CD14-positive monocyte (primary cell): ENCODE results near the gene MED31. TPM values are rescaled to one million over a fixed set of nuclear protein-coding genes. Genes with fewer than 3 reads are reported as not detected.

ENCODE experiments used
- DNase-seq, 3 donors: peaks; one replicate each; pipeline ENCODE4 v3.0.0-alpha.2; 2011 to 2022
- H2AFZ ChIP-seq: 2 replicates; pipeline ENCODE4 v1.6.0; 2012; ENCODE audit warnings: mild to moderate bottlenecking, low read depth, low read length, inconsistent platforms; ENCODE audit not compliant: insufficient read depth, poor library complexity, severe bottlenecking
- H3K27ac ChIP-seq, 2 donors: 1 replicate in 1 of 2; 2 replicates in 1 of 2; pipeline ENCODE4 v1.5.1; 2012 to 2013; ENCODE audit warnings: low read length in 2 of 2, control low read depth in 1 of 2, inconsistent platforms in 1 of 2, low read depth in 1 of 2, mild to moderate bottlenecking in 1 of 2
- H3K27me3 ChIP-seq, 2 donors: one replicate each; pipeline versions ENCODE4 v1.6.0 to v1.6.1; 2011 to 2013; ENCODE audit warnings: low read length in 2 of 2; ENCODE audit not compliant: control insufficient read depth in 2 of 2, insufficient read depth in 2 of 2
- H3K36me3 ChIP-seq, 2 donors: replicated peaks in 1 of 2; 1 replicate in 1 of 2; 2 replicates in 1 of 2; pipeline versions ENCODE4 v1.5.1 to v1.6.1; 2012 to 2013; ENCODE audit warnings: low read length in 2 of 2, control low read depth in 1 of 2, inconsistent platforms in 1 of 2, mild to moderate bottlenecking in 1 of 2; ENCODE audit not compliant: insufficient read depth in 2 of 2, control insufficient read depth in 1 of 2
- H3K4me1 ChIP-seq, 2 donors: 1 replicate in 1 of 2; 2 replicates in 1 of 2; pipeline versions ENCODE4 v1.5.1 to v1.6.1; 2012 to 2013; ENCODE audit warnings: low read length in 2 of 2, control low read depth in 1 of 2, inconsistent platforms in 1 of 2, mild to moderate bottlenecking in 1 of 2, moderate library complexity in 1 of 2; ENCODE audit not compliant: insufficient read depth in 2 of 2, control insufficient read depth in 1 of 2
- H3K4me2 ChIP-seq: replicated peaks from 2 replicates; pipeline ENCODE3; 2012; ENCODE audit warnings: low read length, moderate library complexity, mild to moderate bottlenecking; ENCODE audit not compliant: poor library complexity, severe bottlenecking; ENCODE audit errors: extremely low read depth
- H3K4me3 ChIP-seq, 3 experiments: fragments of 200-600 bp in 1 of 3; sonication (generic) in 1 of 3; replicated peaks in 1 of 3; 1 replicate in 2 of 3; 2 replicates in 1 of 3; pipeline ENCODE4 v1.5.1; 2011 to 2013; ENCODE audit warnings: low read length in 3 of 3, mild to moderate bottlenecking in 3 of 3, control low read depth in 2 of 3, low read depth in 2 of 3, inconsistent platforms in 1 of 3, moderate library complexity in 1 of 3
- H3K79me2 ChIP-seq: 2 replicates; pipeline ENCODE4 v1.6.0; 2012; ENCODE audit warnings: mild to moderate bottlenecking, control low read depth, inconsistent platforms, low read length, moderate library complexity; ENCODE audit not compliant: insufficient read depth
- H3K9ac ChIP-seq: 2 replicates; pipeline ENCODE4 v1.6.0; 2017; ENCODE audit warnings: low read length, mild to moderate bottlenecking; ENCODE audit not compliant: insufficient read depth, poor library complexity, severe bottlenecking
- H3K9me3 ChIP-seq, 2 donors: replicated peaks in 1 of 2; 1 replicate in 1 of 2; 2 replicates in 1 of 2; pipeline versions ENCODE4 v1.5.1 to v1.6.1; 2012 to 2013; ENCODE audit warnings: low read length in 2 of 2, control low read depth in 1 of 2; ENCODE audit not compliant: control insufficient read depth in 1 of 2, insufficient read depth in 1 of 2
- H4K20me1 ChIP-seq: 2 replicates; pipeline ENCODE4 v1.6.0; 2012; ENCODE audit warnings: mild to moderate bottlenecking, low read length, control low read depth, moderate library complexity; ENCODE audit not compliant: insufficient read depth
- H3K27ac Mint-ChIP-seq, 7 donors: one replicate each; pipeline ENCODE4 v1.8.0; 2020; ENCODE audit warnings: mild to moderate bottlenecking in 7 of 7, mixed read lengths in 7 of 7, moderate library complexity in 6 of 7, inconsistent platforms in 2 of 7
- H3K27me3 Mint-ChIP-seq, 3 donors: one replicate each; pipeline ENCODE4 v1.8.0; 2021 to 2022; ENCODE audit warnings: low read depth in 3 of 3, mild to moderate bottlenecking in 3 of 3, mixed read lengths in 3 of 3, moderate library complexity in 3 of 3, inconsistent platforms in 1 of 3
- H3K36me3 Mint-ChIP-seq, 2 donors: one replicate each; pipeline ENCODE4 v1.8.0; 2020; ENCODE audit warnings: mixed read lengths in 2 of 2, inconsistent platforms in 1 of 2, mild to moderate bottlenecking in 1 of 2
- H3K4me1 Mint-ChIP-seq: one replicate; pipeline ENCODE4 v1.8.0; 2020; ENCODE audit warnings: mild to moderate bottlenecking, mixed read lengths
- H3K4me3 Mint-ChIP-seq, 2 donors: one replicate each; pipeline ENCODE4 v1.8.0; 2020; ENCODE audit warnings: mild to moderate bottlenecking in 2 of 2, mixed read lengths in 2 of 2, moderate library complexity in 1 of 2
- H3K9me3 Mint-ChIP-seq, 7 donors: one replicate each; pipeline ENCODE4 v1.8.0; 2020 to 2022; ENCODE audit warnings: mixed read lengths in 7 of 7, mild to moderate bottlenecking in 6 of 7, moderate library complexity in 6 of 7, inconsistent platforms in 2 of 7
- CTCF ChIP-seq: fragments of 200-600 bp; IDR thresholded peaks from one replicate; pipeline ENCODE4 v1.8.0; 2022; ENCODE audit warnings: antibody characterized with exemption, mild to moderate bottlenecking
- WGBS: methylation state at CpG from one replicate; pipeline ENCODE4 v1.1.5; 2013; ENCODE audit warnings: missing lambda C conversion rate; ENCODE audit not compliant: insufficient coverage; 5-methylcytosine and 5-hydroxymethylcytosine counted together
- intact Hi-C, 2 donors: fragments of 100-400 bp; cut with micrococcal nuclease; formaldehyde crosslinking; loops; one replicate each; pipeline versions ENCODE4 v1.15.0 to v1.15.1; 2023
- polyA plus RNA-seq, 3 donors: library from polyadenylated mRNA; depleted of rRNA in 1 of 3; unstranded in 2 of 3; stranded (reverse) in 1 of 3; fragments of 300-500 nt in 2 of 3; fragments of >200 nt in 1 of 3; fragmentation: Illumina TruSeq in 2 of 3; gene quantifications; 1 replicate in 2 of 3; 2 replicates in 1 of 3; pipeline ENCODE4 v1.2.3, GENCODE V29; 2012 to 2021

Gene MED31
- polyA plus RNA-seq, 3 donors, result 6.8 to 38.2 (median 33.6) TPM

GRCh38 chr17:6669479-6670212 is 18.2 kb upstream of the MED31 start:
- Mint-ChIP-seq H3K36me3 (no peaks in the 10 kb centered on the region), H3K4me3 (no peak overlapping the region), H3K27ac (no peak overlapping the region), H3K9me3 (no peaks in the 10 kb centered on the region), H3K4me1 (peaks cover 2% of the 10 kb centered on the region), H3K27me3 (peaks cover 23 to 48% (median 48%) of the 10 kb centered on the region in 3 donors)
- peaks cover 0 to 18% of the 10 kb centered on the region in 2 donors for H3K27me3 ChIP-seq
- no peak for DNase-seq
- H3K9me3 ChIP-seq, result no peaks in the 10 kb centered on the region
- H2AFZ ChIP-seq, result no peak overlapping the region
- H4K20me1 ChIP-seq, result no peaks in the 10 kb centered on the region
- H3K9ac ChIP-seq, result no peak overlapping the region
- H3K27ac ChIP-seq, result no peak overlapping the region
- H3K4me3 ChIP-seq, result no peak overlapping the region
- no peaks in the 10 kb centered on the region for H3K79me2 ChIP-seq
- H3K36me3 ChIP-seq, result no peaks in the 10 kb centered on the region
- intact Hi-C loops, result loop anchor here in 1 of 2 donors (10.0 kb wide), 1 partner anchor 325 kb away; the partner anchor contains the start of gene ALOX12
- WGBS, result 91% methylated on average over 6 of the region's 10 CpGs
- no peaks in the 10 kb centered on the region for H3K4me1 ChIP-seq
- TF ChIP-seq CTCF, result no peak
- H3K4me2 ChIP-seq, result no peak overlapping the region

- 92% methylated on average over 8 of the region's 14 CpGs for WGBS
- H3K9me3 ChIP-seq, result no peaks in the 10 kb centered on the region
- no peaks in the 10 kb centered on the region for H3K9me3 Mint-ChIP-seq
- H3K27ac Mint-ChIP-seq, result no peak overlapping the region
- H3K9ac ChIP-seq, result no peak overlapping the region
- H3K27me3 Mint-ChIP-seq, result peaks cover 24 to 50% (median 49%) of the 10 kb centered on the region in 3 donors
- no peak overlapping the region for H3K4me3 ChIP-seq
- no peaks in the 10 kb centered on the region for H3K36me3 ChIP-seq
- peaks cover 0 to 18% of the 10 kb centered on the region in 2 donors for H3K27me3 ChIP-seq
- H2AFZ ChIP-seq, result no peak overlapping the region
- DNase-seq, result no peak
- H3K4me1 ChIP-seq, result no peaks in the 10 kb centered on the region
- no peak overlapping the region for H3K27ac ChIP-seq
- peaks cover 2% of the 10 kb centered on the region for H3K4me1 Mint-ChIP-seq
- H3K4me2 ChIP-seq, result no peak overlapping the region
- no peaks in the 10 kb centered on the region for H3K36me3 Mint-ChIP-seq
- intact Hi-C loops, result loop anchor here in 1 of 2 donors (10.0 kb wide), 1 partner anchor 326 kb away; the partner anchor contains the start of gene ALOX12
- no peaks in the 10 kb centered on the region for H3K79me2 ChIP-seq
- TF ChIP-seq CTCF, result no peak
- no peaks in the 10 kb centered on the region for H4K20me1 ChIP-seq
- no peak overlapping the region for H3K4me3 Mint-ChIP-seq
These were observed 17.5 kb upstream of the MED31 start for GRCh38 chr17:6668727-6669425.
